HepG2 (cell line): ENCODE data around the gene JAK1. TPM values are rescaled to one million over a fixed set of nuclear protein-coding genes. Genes with fewer than 3 reads are reported as not detected.

Experiments
- FOXP4 ChIP-seq: sonication (generic); formaldehyde crosslinking; IDR thresholded peaks from 2 replicates; pipeline ENCODE4 v1.4.0; 2020; ENCODE audit warnings: missing genetic modification reagents
- HMGA1 ChIP-seq: sonication (generic); formaldehyde crosslinking; conservative IDR thresholded peaks from 2 replicates; pipeline ENCODE4 v1.4.0; 2020; ENCODE audit warnings: missing genetic modification reagents
- HNF1B ChIP-seq: sonication (generic); formaldehyde crosslinking; IDR thresholded peaks from 2 replicates; pipeline ENCODE4 v1.5.1; 2020; ENCODE audit warnings: mild to moderate bottlenecking, moderate library complexity, missing genetic modification reagents
- IKZF4 ChIP-seq: sonication (generic); formaldehyde crosslinking; IDR thresholded peaks from 2 replicates; pipeline ENCODE4 v1.5.1; 2020; ENCODE audit warnings: borderline replicate concordance, mild to moderate bottlenecking, low read depth, missing genetic modification reagents; ENCODE audit errors: not compliant biosample characterization
- KAT2B ChIP-seq: fragments of 150-350 bp; IDR thresholded peaks from 2 replicates; pipeline ENCODE4 v1.6.1; 2014; ENCODE audit warnings: low read depth, low read length, borderline replicate concordance
- MAZ ChIP-seq, 2 experiments: sonication (generic) in 1 of 2; formaldehyde crosslinking in 1 of 2; IDR thresholded peaks; 2 replicates each; pipeline versions ENCODE4 v1.5.0 to v1.6.1; 2012 to 2020; ENCODE audit warnings: low read depth in 2 of 2, mild to moderate bottlenecking in 2 of 2, borderline replicate concordance in 1 of 2, improper control_type of control experiment in 1 of 2, low read length in 1 of 2, missing genetic modification reagents in 1 of 2, moderate library complexity in 1 of 2
- PCBP1 ChIP-seq: fragments of 200-400 bp; formaldehyde crosslinking; IDR thresholded peaks from 2 replicates; pipeline ENCODE4 v1.6.1; 2017; ENCODE audit warnings: mild to moderate bottlenecking, low read depth, low read length, borderline replicate concordance
- RFXAP ChIP-seq: sonication (generic); formaldehyde crosslinking; IDR thresholded peaks from 2 replicates; pipeline ENCODE4 v1.4.0; 2020; ENCODE audit warnings: missing genetic modification reagents, borderline replicate concordance
- TERF1 ChIP-seq: sonication (generic); formaldehyde crosslinking; IDR thresholded peaks from 2 replicates; pipeline ENCODE4 v1.8.0; 2022; ENCODE audit warnings: mild to moderate bottlenecking, missing genetic modification reagents, moderate library complexity
- XRCC5 ChIP-seq: fragments of 200-400 bp; formaldehyde crosslinking; optimal IDR thresholded peaks from 2 replicates; pipeline ENCODE3; 2017; ENCODE audit warnings: mild to moderate bottlenecking, low read length
- ZBTB26 ChIP-seq: IDR thresholded peaks from 2 replicates; pipeline ENCODE4 v1.6.1; 2016; ENCODE audit warnings: missing compliant biosample characterization, missing genetic modification reagents, borderline replicate concordance
- ZNF512B ChIP-seq: sonication (generic); formaldehyde crosslinking; IDR thresholded peaks from 2 replicates; pipeline ENCODE4 v1.5.1; 2020; ENCODE audit warnings: missing genetic modification reagents, mild to moderate bottlenecking, borderline replicate concordance
- ZNF644 ChIP-seq: IDR thresholded peaks from 2 replicates; pipeline ENCODE4 v1.6.1; 2016; ENCODE audit warnings: low read depth
- ZNF660 ChIP-seq: sonication (generic); formaldehyde crosslinking; IDR thresholded peaks from 2 replicates; pipeline ENCODE4 v1.5.1; 2020; ENCODE audit warnings: mild to moderate bottlenecking, low read depth, missing genetic modification reagents, borderline replicate concordance
- ZNF670 ChIP-seq: sonication (generic); formaldehyde crosslinking; IDR thresholded peaks from 2 replicates; pipeline ENCODE4 v1.8.0; 2022; ENCODE audit warnings: mild to moderate bottlenecking, missing genetic modification reagents, borderline replicate concordance
- ZNF790 ChIP-seq: sonication (generic); formaldehyde crosslinking; IDR thresholded peaks from 2 replicates; pipeline ENCODE4 v1.8.0; 2022; ENCODE audit warnings: missing genetic modification reagents, mild to moderate bottlenecking, borderline replicate concordance
- ZSCAN29 ChIP-seq: sonication (generic); formaldehyde crosslinking; conservative IDR thresholded peaks from 2 replicates; pipeline ENCODE4 v1.4.0; 2020; ENCODE audit warnings: mild to moderate bottlenecking, missing genetic modification reagents
- polyA plus RNA-seq, 8 experiments: library from polyadenylated mRNA; depleted of rRNA in 3 of 8; stranded (reverse) in 7 of 8; unstranded in 1 of 8; fragments of >200 nt; fragmentation: Illumina TruSeq in 4 of 8; extraction: Trizol in 4 of 8; gene quantifications; 2 replicates each; pipeline versions ENCODE4 v1.2.1 to v1.2.3, GENCODE V29; 2011 to 2016; ENCODE audit warnings: low read depth in 4 of 8, missing spikeins in 1 of 8, mixed read lengths in 1 of 8; ENCODE audit not compliant: insufficient read depth in 1 of 8
- total RNA-seq, 5 experiments: library from RNA; depleted of rRNA; stranded (reverse); fragments of >200 nt; fragmentation: Illumina TruSeq; extraction: Trizol; gene quantifications; 2 replicates each; pipeline ENCODE4 v1.2.3, GENCODE V29; 2016; ENCODE audit warnings: low read depth in 1 of 5

The JAK1 gene
- total and polyA plus RNA-seq, 2 of the 13 experiments (the other 11 are each of a cell fraction or from before 2014, with no cell fraction given) = 23.9 to 42.4 TPM

GRCh38 chr1:64966158-64966971, at the start of gene JAK1 (continued):
- no peak for TF ChIP-seq ZNF512B (CRISPR knock-in tag)
- no peak for TF ChIP-seq ZNF790 (CRISPR knock-in tag)
- TF ChIP-seq RFXAP (CRISPR knock-in tag) = 0 out of 2 replicates have a peak, but pooled peaks have one; percentile 65
- TF ChIP-seq KAT2B = no peak
- TF ChIP-seq IKZF4 (CRISPR knock-in tag) = no peak
- TF ChIP-seq FOXP4 (CRISPR knock-in tag) = no peak; the same call in 1 of the 2 replicates
- peak; percentile 64; the same call in 1 of the 2 replicates for TF ChIP-seq ZSCAN29 (CRISPR knock-in tag)
- TF ChIP-seq HNF1B (CRISPR knock-in tag) = no peak
- no peak for TF ChIP-seq ZNF660 (CRISPR knock-in tag)
- TF ChIP-seq TERF1 (CRISPR knock-in tag) = no peak
- TF ChIP-seq ZNF644 (CRISPR knock-in tag) = no peak
- peak; percentile 2 for TF ChIP-seq XRCC5
- TF ChIP-seq PCBP1 = no peak
- no peak for TF ChIP-seq HMGA1 (CRISPR knock-in tag)
- TF ChIP-seq ZNF670 = no peak
- peak; percentile 98 for TF ChIP-seq ZBTB26
- peak; percentile 64; the same call in 1 of the 2 replicates for TF ChIP-seq MAZ (IDR thresholded peaks at IDR 0.05; ENCODE audit: borderline replicate concordance, low read depth, low read length)
- TF ChIP-seq MAZ (CRISPR knock-in tag; IDR thresholded peaks at IDR 0.05; ENCODE audit: low read depth) = peak; percentile 89
